H1 (cell line): Measurements from ENCODE around the gene ADGRD2. TPM values are rescaled to one million over a fixed set of nuclear protein-coding genes. Genes with fewer than 3 reads are reported as not detected.

Experiments used
- CTCF ChIA-PET: fragments of 300-600 bp; sonication (Branson Sonifier 250); formaldehyde crosslinking; loops from one replicate; lab custom pipeline; 2021; ENCODE audit not compliant: partially characterized antibody; lab: Charles Lee
- POLR2A ChIA-PET: fragments of 300-600 bp; sonication (Branson Sonifier 250); formaldehyde crosslinking; loops from one replicate; lab custom pipeline; 2021; ENCODE audit warnings: inconsistent platforms; ENCODE audit not compliant: partially characterized antibody; lab: Charles Lee
- DNase-seq, 2 experiments: peaks; one replicate each; pipeline versions ENCODE4 v3.0.0 to v3.0.0-alpha.2; 2010 to 2022; ENCODE audit warnings: low spot score in 2 of 2, low read depth in 1 of 2, mixed read lengths in 1 of 2
- FAIRE-seq: peaks from 2 replicates; lab custom pipeline; 2011; peaks lifted over from hg19 to GRCh38; lab: Jason Lieb, UNC
- H2AFZ ChIP-seq: 2 replicates; pipeline ENCODE4 v1.8.1; 2012; ENCODE audit warnings: low read length, inconsistent platforms
- H2AK5ac ChIP-seq: 2 replicates; pipeline ENCODE4 v1.6.1; 2013; ENCODE audit warnings: low read depth, low read length
- H2BK120ac ChIP-seq: replicated peaks from 2 replicates; pipeline ENCODE3; 2013; ENCODE audit warnings: low read depth, low read length, inconsistent platforms
- H2BK12ac ChIP-seq: 2 replicates; pipeline ENCODE4 v1.6.1; 2013; ENCODE audit warnings: low read depth, low read length
- H2BK15ac ChIP-seq: 2 replicates; pipeline ENCODE4 v1.6.1; 2013; ENCODE audit warnings: low read length
- H2BK20ac ChIP-seq: 2 replicates; pipeline ENCODE4 v1.6.1; 2013; ENCODE audit warnings: low read length
- H2BK5ac ChIP-seq: 2 replicates; pipeline ENCODE4 v1.6.1; 2013; ENCODE audit warnings: low read depth, low read length
- H3K14ac ChIP-seq: 2 replicates; pipeline ENCODE4 v1.6.1; 2013; ENCODE audit warnings: inconsistent platforms; ENCODE audit not compliant: insufficient read length
- H3K18ac ChIP-seq: 2 replicates; pipeline ENCODE4 v1.6.1; 2013; ENCODE audit warnings: low read length; ENCODE audit errors: extremely low read depth
- H3K23ac ChIP-seq: 2 replicates; pipeline ENCODE4 v1.6.1; 2013; ENCODE audit warnings: inconsistent platforms; ENCODE audit not compliant: insufficient read length
- H3K23me2 ChIP-seq: 2 replicates; pipeline ENCODE4 v1.6.1; 2013; ENCODE audit warnings: low read depth, low read length
- H3K27ac ChIP-seq: 2 replicates; pipeline ENCODE4 v1.6.1; 2011; ENCODE audit warnings: low read depth, low read length, inconsistent platforms
- H3K27me3 ChIP-seq, 4 experiments: replicated peaks in 1 of 4; 1 replicate in 1 of 4; 2 replicates in 3 of 4; pipeline versions ENCODE4 v1.6.1 to v1.8.1; 2011 to 2013; ENCODE audit warnings: low read length in 3 of 4, mild to moderate bottlenecking in 3 of 4, inconsistent platforms in 2 of 4, mixed read lengths in 2 of 4, moderate library complexity in 1 of 4; ENCODE audit not compliant: control insufficient read depth in 3 of 4, insufficient read depth in 3 of 4; ENCODE audit errors: extremely low read depth in 1 of 4
- H3K36me3 ChIP-seq, 4 experiments: 2 replicates each; pipeline versions ENCODE4 v1.6.1 to v1.8.1; 2011 to 2013; ENCODE audit warnings: mild to moderate bottlenecking in 4 of 4, low read length in 3 of 4, moderate library complexity in 2 of 4, control low read depth in 1 of 4, inconsistent platforms in 1 of 4; ENCODE audit not compliant: insufficient read depth in 4 of 4, control insufficient read depth in 2 of 4
- H3K4ac ChIP-seq: replicated peaks from 2 replicates; pipeline ENCODE3; 2013; ENCODE audit warnings: low read length, low read depth, mixed read lengths, inconsistent platforms; ENCODE audit not compliant: insufficient read length
- H3K4me1 ChIP-seq, 4 experiments: replicated peaks in 1 of 4; 1 replicate in 1 of 4; 2 replicates in 3 of 4; pipeline versions ENCODE4 v1.6.1 to v1.8.1; 2011 to 2013; ENCODE audit warnings: low read length in 3 of 4, inconsistent platforms in 2 of 4, mixed read lengths in 1 of 4; ENCODE audit not compliant: insufficient read depth in 4 of 4, control insufficient read depth in 3 of 4
- H3K4me2 ChIP-seq, 2 experiments: 2 replicates each; pipeline versions ENCODE4 v1.6.1 to v1.8.1; 2011 to 2013; ENCODE audit warnings: low read depth in 2 of 2, low read length in 2 of 2, control low read depth in 1 of 2, inconsistent platforms in 1 of 2, mild to moderate bottlenecking in 1 of 2; ENCODE audit not compliant: insufficient read depth in 1 of 2
- H3K4me3 ChIP-seq, 4 experiments: fragments of 200-600, 300-600 bp in 1 of 4; sonication (generic), shearing (Covaris generic), sonication (Bioruptor Twin) in 1 of 4; 2 replicates each; pipeline versions ENCODE4 v1.5.1 to v1.8.1; 2011 to 2016; ENCODE audit warnings: low read length in 4 of 4, low read depth in 3 of 4, control low read depth in 2 of 4, inconsistent platforms in 2 of 4, mild to moderate bottlenecking in 2 of 4, mixed read lengths in 1 of 4, moderate library complexity in 1 of 4; ENCODE audit not compliant: insufficient read depth in 2 of 4; ENCODE audit errors: extremely low read depth in 1 of 4
- H3K56ac ChIP-seq: replicated peaks from 2 replicates; pipeline ENCODE3; 2013; ENCODE audit warnings: low read depth, mild to moderate bottlenecking, mixed read lengths, low read length, inconsistent platforms; ENCODE audit not compliant: insufficient read length
- H3K79me1 ChIP-seq: 2 replicates; pipeline ENCODE4 v1.6.1; 2013; ENCODE audit warnings: low read depth, low read length, control low read depth
- H3K79me2 ChIP-seq, 2 experiments: 2 replicates each; pipeline versions ENCODE4 v1.6.1 to v1.8.1; 2012 to 2013; ENCODE audit warnings: low read length in 2 of 2, mild to moderate bottlenecking in 2 of 2, inconsistent platforms in 1 of 2; ENCODE audit not compliant: insufficient read depth in 2 of 2, control insufficient read depth in 1 of 2
- H3K9ac ChIP-seq, 4 experiments: replicated peaks in 1 of 4; 1 replicate in 1 of 4; 2 replicates in 3 of 4; pipeline versions ENCODE4 v1.6.1 to v1.8.1; 2011 to 2013; ENCODE audit warnings: low read depth in 3 of 4, low read length in 3 of 4, control low read depth in 2 of 4, mild to moderate bottlenecking in 2 of 4, moderate library complexity in 2 of 4, inconsistent platforms in 1 of 4; ENCODE audit errors: extremely low read depth in 1 of 4
- H3K9me3 ChIP-seq, 2 experiments: 2 replicates each; pipeline versions ENCODE4 v1.6.1 to v1.8.1; 2012 to 2013; ENCODE audit warnings: mild to moderate bottlenecking in 2 of 2, moderate library complexity in 2 of 2, control low read depth in 1 of 2, inconsistent platforms in 1 of 2, low read depth in 1 of 2, low read length in 1 of 2, mixed read lengths in 1 of 2; ENCODE audit not compliant: insufficient read depth in 2 of 2
- H4K20me1 ChIP-seq, 2 experiments: replicated peaks in 1 of 2; 2 replicates each; pipeline versions ENCODE3 to v1.8.1; 2011 to 2013; ENCODE audit warnings: inconsistent platforms in 2 of 2, low read length in 2 of 2, mild to moderate bottlenecking in 1 of 2; ENCODE audit not compliant: insufficient read depth in 2 of 2, control insufficient read depth in 1 of 2
- H4K5ac ChIP-seq: 2 replicates; pipeline ENCODE4 v1.6.1; 2013; ENCODE audit warnings: low read length, low read depth, mixed read lengths, inconsistent platforms; ENCODE audit not compliant: insufficient read length
- H4K8ac ChIP-seq: 2 replicates; pipeline ENCODE4 v1.8.0; 2013; ENCODE audit warnings: mild to moderate bottlenecking, moderate library complexity, low read length, inconsistent platforms; ENCODE audit not compliant: insufficient read depth; ENCODE audit errors: extremely low read depth
- H4K91ac ChIP-seq: replicated peaks from 2 replicates; pipeline ENCODE3; 2013; ENCODE audit warnings: low read length, mixed read lengths, inconsistent platforms; ENCODE audit not compliant: insufficient read length
- SP4 ChIP-seq: IDR thresholded peaks from 2 replicates; pipeline ENCODE4 v1.6.1; 2012; ENCODE audit warnings: low read length, inconsistent platforms
- WGBS, 2 experiments: shearing (Covaris generic) in 1 of 2; methylation state at CpG; one replicate each; pipeline versions ENCODE4 v1.1.6 to v1.1.7; 2013 to 2015; ENCODE audit warnings: low lambda C conversion rate in 2 of 2, mixed read lengths in 2 of 2, inconsistent platforms in 1 of 2, low coverage in 1 of 2, missing lambda C conversion rate in 1 of 2; ENCODE audit not compliant: insufficient replicate concordance in 2 of 2, insufficient coverage in 1 of 2, insufficient read length in 1 of 2; ENCODE audit errors: extremely low coverage in 1 of 2, missing lambda C conversion rate in 1 of 2; 5-methylcytosine and 5-hydroxymethylcytosine counted together
- polyA plus RNA-seq, 7 experiments: library from polyadenylated mRNA; depleted of rRNA in 3 of 7; stranded (reverse) in 5 of 7; unstranded in 2 of 7; fragments of >200 nt in 5 of 7; fragments of 200-250 nt in 2 of 7; gene quantifications; 1 replicate in 5 of 7; 2 replicates in 1 of 7; 4 replicates in 1 of 7; pipeline versions ENCODE4 v1.2.1 to v1.2.3, GENCODE V29; 2011 to 2013; ENCODE audit warnings: missing spikeins in 2 of 7, mixed read lengths in 2 of 7
- total RNA-seq: library from RNA; stranded (reverse); fragmentation: NEBNext Ultra II Directional; extraction: Animal tissue kit (Norgen Biotek cat#: 25700); gene quantifications from 2 replicates; pipeline ENCODE4 v1.2.1, GENCODE V29; 2021

Gene ADGRD2
- total and polyA plus RNA-seq, 2 of the 8 experiments (the other 6 are each of a cell fraction or from before 2014, with no cell fraction given): 0.41 to 1.4 TPM

DNA sequence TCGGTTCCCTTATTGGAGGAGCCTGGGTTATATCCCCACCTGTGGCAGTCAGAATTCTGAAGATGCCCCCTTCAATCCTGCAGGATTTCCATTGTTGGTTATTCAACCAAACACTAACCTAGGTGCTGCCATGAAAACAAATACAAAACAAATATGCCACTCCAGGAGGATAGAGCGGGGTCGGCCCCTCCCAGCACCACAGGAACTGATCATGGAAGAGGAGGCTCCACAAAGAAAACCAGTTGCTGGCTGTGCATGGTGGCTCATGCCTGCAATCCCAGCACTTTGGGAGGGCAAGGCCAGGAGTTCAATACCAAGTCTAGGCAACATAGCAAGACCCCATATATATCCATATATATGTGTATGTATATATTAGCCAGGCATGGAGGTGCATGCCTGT, 13.2 kb upstream of the ADGRD2 start:
- H3K79me2 ChIP-seq: no peaks in the 10 kb centered on the region
- H3K18ac ChIP-seq: no peak overlapping the region
- H2AFZ ChIP-seq: no peak overlapping the region
- ChIA-PET POLR2A (no interaction called here), CTCF (interaction anchor here (1.3 to 9.8 kb wide), 2 partner anchors 12 to 17 kb away, joined by 4 to 87 read pairs; no protein-coding TSS in a partner anchor)
- H3K27ac ChIP-seq: no peak overlapping the region
- no peak overlapping the region for H3K4me3 ChIP-seq
- H3K9me3 ChIP-seq: no peaks in the 10 kb centered on the region
- H2BK12ac ChIP-seq: no peak overlapping the region
- H3K4me2 ChIP-seq: no peak overlapping the region
- no peak overlapping the region for H3K56ac ChIP-seq
- H3K4ac ChIP-seq: no peak overlapping the region
- H2AK5ac ChIP-seq: no peak overlapping the region
- no peaks in the 10 kb centered on the region for H3K79me1 ChIP-seq
- H3K36me3 ChIP-seq: no peaks in the 10 kb centered on the region
- no peak overlapping the region for H2BK5ac ChIP-seq
- DNase-seq (no peak), FAIRE-seq (no peak)
- no peak overlapping the region for H3K23ac ChIP-seq
- H3K4me1 ChIP-seq: no peaks in the 10 kb centered on the region
- H2BK120ac ChIP-seq: no peak overlapping the region
- H2BK15ac ChIP-seq: no peak overlapping the region
- H4K20me1 ChIP-seq: no peaks in the 10 kb centered on the region
- H4K91ac ChIP-seq: no peak overlapping the region
- no peak overlapping the region for H2BK20ac ChIP-seq
- 83% methylated on average over 3 of the region's 3 CpGs; no CpG with 5 or more reads in 1 of the 2 experiments for WGBS, 2 experiments
- H4K5ac ChIP-seq: no peak overlapping the region
- TF ChIP-seq SP4: no peak
- H4K8ac ChIP-seq: no peak overlapping the region
- no peak overlapping the region for H3K14ac ChIP-seq
- H3K9ac ChIP-seq: no peak overlapping the region
- no peaks in the 10 kb centered on the region; a peak in 1 of 7 replicates for H3K27me3 ChIP-seq
- no peaks in the 10 kb centered on the region for H3K23me2 ChIP-seq
